Activated gamma-delta T cell treated with Interleukin-2 at 50 U/mL for 16 hours (primary cell): ENCODE measurements around the gene KAT6B.

ENCODE experiments used
- DNase-seq: peaks from one replicate; pipeline ENCODE4 v3.0.0-alpha.2; 2020

Gene KAT6B

GRCh38 chr10:74960670-74961069, 134.3 kb downstream of the KAT6B start:
- no peak for DNase-seq

GRCh38 chr10:74962517-74962916, 136.1 kb downstream of the KAT6B start:
- no peak for DNase-seq

- no peak for DNase-seq
Measured at GRCh38 chr10:74963549-74963948, 137.1 kb downstream of the KAT6B start.

GRCh38 chr10:74967911-74968666, 141.7 kb downstream of the KAT6B start:
- no peak for DNase-seq

- DNase-seq: no peak
Measured at GRCh38 chr10:74968667-74969061, 142.3 kb downstream of the KAT6B start.

- no peak for DNase-seq
Measured at GRCh38 chr10:74969093-74969492, 142.7 kb downstream of the KAT6B start.

GRCh38 chr10:74969530-74969929, 143.1 kb downstream of the KAT6B start:
- no peak for DNase-seq

- DNase-seq: no peak
Measured at GRCh38 chr10:74973741-74974392, 147.5 kb downstream of the KAT6B start.

- no peak for DNase-seq
Measured at GRCh38 chr10:74975758-74976157, 149.4 kb downstream of the KAT6B start.

- no peak for DNase-seq
Measured at GRCh38 chr10:74976565-74976964, 150.2 kb downstream of the KAT6B start.

GRCh38 chr10:74977072-74977471, 150.7 kb downstream of the KAT6B start:
- DNase-seq: no peak

GRCh38 chr10:74977913-74978847, 151.8 kb downstream of the KAT6B start:
- DNase-seq: peak; percentile 7

GRCh38 chr10:74981831-74982633, 155.6 kb downstream of the KAT6B start:
- no peak for DNase-seq

- DNase-seq: no peak
Measured at GRCh38 chr10:74982634-74982982, 156.2 kb downstream of the KAT6B start.

- DNase-seq: no peak
Measured at GRCh38 chr10:74983383-74983782, 157.0 kb downstream of the KAT6B start.

GRCh38 chr10:74987339-74988053, 161.1 kb downstream of the KAT6B start:
- no peak for DNase-seq

GRCh38 chr10:74988054-74988775, 161.8 kb downstream of the KAT6B start:
- DNase-seq: no peak

GRCh38 chr10:74988832-74989561, 162.6 kb downstream of the KAT6B start:
- DNase-seq: no peak

GRCh38 chr10:74991435-74991834, 165.0 kb downstream of the KAT6B start:
- no peak for DNase-seq

- no peak for DNase-seq
Measured at GRCh38 chr10:74992068-74992467, 165.7 kb downstream of the KAT6B start.

GRCh38 chr10:74993649-74994048, 167.2 kb downstream of the KAT6B start:
- no peak for DNase-seq
